ENCODE data around the gene HCCS.

The HCCS gene

GRCh38 chrX:11109968-11110367, 1.2 kb upstream of the HCCS start:
- Histone ChIP-seq H2BK120ac (ENCODE audit: insufficient read depth, low read length, poor library complexity) (no peak overlapping the region), H3K36me3 (ENCODE audit: control insufficient read depth in 1 of 2, insufficient read depth in 2 of 2, low read length in 2 of 2) (peaks cover 2 to 5% of the 10 kb centered on the region in 2 experiments), H3K23ac (ENCODE audit: low read length) (no peak overlapping the region), H4K8ac (ENCODE audit: low read depth, low read length) (no peak overlapping the region), H2BK12ac (ENCODE audit: low read length) (no peak overlapping the region), H3K14ac (ENCODE audit: low read length) (no peak overlapping the region), H4K12ac (ENCODE audit: low read depth, low read length) (no peak overlapping the region), H3K4me1 (ENCODE audit: control insufficient read depth in 1 of 2, insufficient read depth in 2 of 2, low read length in 2 of 2) (peaks cover 0 to 9% of the 10 kb centered on the region in 2 experiments), H3K27me3 (ENCODE audit: insufficient read depth, low read length) (no peaks in the 10 kb centered on the region), H3K9me3 (ENCODE audit: insufficient read depth, low read depth, low read length) (no peaks in the 10 kb centered on the region), H3K79me1 (ENCODE audit: low read length) (peaks cover 3% of the 10 kb centered on the region), H2AFZ (ENCODE audit: insufficient read depth, low read length, poor library complexity) (no peak overlapping the region), H4K91ac (ENCODE audit: low read depth, low read length) (no peak overlapping the region), H3K79me2 (ENCODE audit: control insufficient read depth, insufficient read depth, low read length, poor library complexity) (peaks cover 6% of the 10 kb centered on the region), H3K9ac (ENCODE audit: low read length) (no peak overlapping the region), H3K4me2 (ENCODE audit: low read length) (no peak overlapping the region), H3K4ac (ENCODE audit: low read depth, low read length) (no peak overlapping the region), H3K18ac (ENCODE audit: low read length) (no peak overlapping the region), H2AK5ac (ENCODE audit: low read length) (no peak overlapping the region), H3K4me3 (ENCODE audit: low read depth, low read length) (no peak overlapping the region), H2BK5ac (ENCODE audit: low read depth, low read length, poor library complexity) (no peak overlapping the region), H3K27ac (ENCODE audit: low read depth, low read length) (no peak overlapping the region)
- WGBS (ENCODE audit: extremely low coverage, insufficient coverage, insufficient read length): no CpG with 5 or more reads among the region's 2 CpGs
- no peak for DNase-seq

GRCh38 chrX:11111947-11112346, 815 bp downstream of the HCCS start:
- H4K12ac ChIP-seq (ENCODE audit: low read depth, low read length): no peak overlapping the region
- H3K14ac ChIP-seq (ENCODE audit: low read length): no peak overlapping the region
- no peak overlapping the region for H2AK5ac ChIP-seq (ENCODE audit: low read length)
- H3K9me3 ChIP-seq (ENCODE audit: insufficient read depth, low read depth, low read length): no peaks in the 10 kb centered on the region
- H2BK5ac ChIP-seq (ENCODE audit: low read depth, low read length, poor library complexity): no peak overlapping the region
- H3K18ac ChIP-seq (ENCODE audit: low read length): no peak overlapping the region
- no peaks in the 10 kb centered on the region for H3K27me3 ChIP-seq (ENCODE audit: insufficient read depth, low read length)
- H4K91ac ChIP-seq (ENCODE audit: low read depth, low read length): no peak overlapping the region
- H2BK120ac ChIP-seq (ENCODE audit: insufficient read depth, low read length, poor library complexity): no peak overlapping the region
- peaks cover 3% of the 10 kb centered on the region for H3K79me1 ChIP-seq (ENCODE audit: low read length)
- no peak overlapping the region for H2AFZ ChIP-seq (ENCODE audit: insufficient read depth, low read length, poor library complexity)
- peak overlapping the region; percentile 87 for H3K4me2 ChIP-seq (ENCODE audit: low read length)
- DNase-seq: no peak
- no peak overlapping the region for H2BK12ac ChIP-seq (ENCODE audit: low read length)
- H3K4ac ChIP-seq (ENCODE audit: low read depth, low read length): peak overlapping the region; percentile 98
- peak overlapping the region; percentile 95 for H3K9ac ChIP-seq (ENCODE audit: low read length)
- peak overlapping the region; percentile 99 for H4K8ac ChIP-seq (ENCODE audit: low read depth, low read length)
- peaks cover 0 to 9% of the 10 kb centered on the region in 2 experiments for H3K4me1 ChIP-seq (ENCODE audit: control insufficient read depth in 1 of 2, insufficient read depth in 2 of 2, low read length in 2 of 2)
- no peak overlapping the region for H3K4me3 ChIP-seq (ENCODE audit: low read depth, low read length)
- H3K36me3 ChIP-seq (ENCODE audit: control insufficient read depth in 1 of 2, insufficient read depth in 2 of 2, low read length in 2 of 2): peaks cover 9 to 17% of the 10 kb centered on the region in 2 experiments
- no peak overlapping the region for H3K27ac ChIP-seq (ENCODE audit: low read depth, low read length)
- peaks cover 6% of the 10 kb centered on the region for H3K79me2 ChIP-seq (ENCODE audit: control insufficient read depth, insufficient read depth, low read length, poor library complexity)
- no CpG with 5 or more reads among the region's 9 CpGs for WGBS (ENCODE audit: extremely low coverage, insufficient coverage, insufficient read length)
- no peak overlapping the region for H3K23ac ChIP-seq (ENCODE audit: low read length)

DNA sequence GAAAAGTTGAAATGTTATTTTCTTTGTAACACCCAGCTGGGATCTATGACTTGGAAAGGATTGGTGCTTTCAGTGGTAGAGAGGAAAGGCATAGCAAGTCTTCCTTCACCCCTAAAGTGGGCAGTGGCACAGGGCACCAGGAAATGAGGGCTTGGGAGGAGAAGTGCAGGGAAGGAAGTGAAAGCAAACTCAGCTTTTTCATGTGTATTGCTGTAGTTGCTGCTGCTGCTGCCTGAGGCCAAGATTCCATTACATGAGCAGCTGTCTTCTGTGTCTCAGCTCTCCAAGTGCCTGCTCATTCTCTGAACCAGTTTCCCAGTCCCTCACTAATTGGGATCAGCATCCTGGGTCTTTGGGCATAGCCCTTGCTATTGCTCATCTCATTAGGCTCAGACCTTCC, 2.6 kb downstream of the HCCS start:
- Histone ChIP-seq H3K9ac (ENCODE audit: low read length) (no peak overlapping the region), H3K18ac (ENCODE audit: low read length) (no peak overlapping the region), H2BK5ac (ENCODE audit: low read depth, low read length, poor library complexity) (no peak overlapping the region), H2AK5ac (ENCODE audit: low read length) (no peak overlapping the region), H2BK120ac (ENCODE audit: insufficient read depth, low read length, poor library complexity) (no peak overlapping the region), H2BK12ac (ENCODE audit: low read length) (no peak overlapping the region), H3K4me1 (ENCODE audit: control insufficient read depth in 1 of 2, insufficient read depth in 2 of 2, low read length in 2 of 2) (peaks cover 0 to 9% of the 10 kb centered on the region in 2 experiments), H3K27ac (ENCODE audit: low read depth, low read length) (no peak overlapping the region), H3K14ac (ENCODE audit: low read length) (no peak overlapping the region), H3K4ac (ENCODE audit: low read depth, low read length) (no peak overlapping the region), H3K9me3 (ENCODE audit: insufficient read depth, low read depth, low read length) (no peaks in the 10 kb centered on the region), H3K4me2 (ENCODE audit: low read length) (no peak overlapping the region), H3K79me1 (ENCODE audit: low read length) (peaks cover 3% of the 10 kb centered on the region), H3K79me2 (ENCODE audit: control insufficient read depth, insufficient read depth, low read length, poor library complexity) (peaks cover 6% of the 10 kb centered on the region), H2AFZ (ENCODE audit: insufficient read depth, low read length, poor library complexity) (no peak overlapping the region), H4K12ac (ENCODE audit: low read depth, low read length) (no peak overlapping the region), H3K4me3 (ENCODE audit: low read depth, low read length) (no peak overlapping the region), H4K91ac (ENCODE audit: low read depth, low read length) (no peak overlapping the region), H3K27me3 (ENCODE audit: insufficient read depth, low read length) (no peaks in the 10 kb centered on the region), H4K8ac (ENCODE audit: low read depth, low read length) (no peak overlapping the region), H3K36me3 (ENCODE audit: control insufficient read depth in 1 of 2, insufficient read depth in 2 of 2, low read length in 2 of 2) (peaks cover 14 to 22% of the 10 kb centered on the region in 2 experiments), H3K23ac (ENCODE audit: low read length) (no peak overlapping the region)
- peak; percentile 5 to 9 for DNase-seq

DNA sequence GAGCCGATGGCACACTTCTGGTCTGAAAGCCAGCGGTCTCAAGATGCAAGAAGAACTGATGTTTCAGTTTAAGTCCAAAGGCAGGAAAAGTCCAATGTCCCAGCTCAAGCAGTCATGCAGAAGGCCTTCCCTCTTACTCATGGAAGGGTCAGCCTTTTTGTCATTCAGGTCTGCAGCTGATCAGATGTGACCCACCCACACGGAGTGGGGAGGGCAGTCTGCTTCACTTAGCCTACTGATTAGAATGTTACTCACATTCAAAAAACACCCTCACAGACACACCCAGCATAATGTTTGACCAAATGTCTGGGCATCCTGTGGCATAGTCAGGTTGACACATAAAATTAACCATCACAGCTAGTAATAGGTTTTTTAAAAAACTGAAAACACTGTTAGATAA, 6.6 kb downstream of the HCCS start:
- Histone ChIP-seq H2BK120ac (ENCODE audit: insufficient read depth, low read length, poor library complexity) (no peak overlapping the region), H3K9me3 (ENCODE audit: insufficient read depth, low read depth, low read length) (no peaks in the 10 kb centered on the region), H2AK5ac (ENCODE audit: low read length) (no peak overlapping the region), H3K79me2 (ENCODE audit: control insufficient read depth, insufficient read depth, low read length, poor library complexity) (no peaks in the 10 kb centered on the region), H3K9ac (ENCODE audit: low read length) (no peak overlapping the region), H3K4me3 (ENCODE audit: low read depth, low read length) (no peak overlapping the region), H3K4me2 (ENCODE audit: low read length) (no peak overlapping the region), H3K27ac (ENCODE audit: low read depth, low read length) (no peak overlapping the region), H2BK12ac (ENCODE audit: low read length) (no peak overlapping the region), H3K4ac (ENCODE audit: low read depth, low read length) (no peak overlapping the region), H2BK5ac (ENCODE audit: low read depth, low read length, poor library complexity) (no peak overlapping the region), H4K8ac (ENCODE audit: low read depth, low read length) (no peak overlapping the region), H3K36me3 (ENCODE audit: control insufficient read depth in 1 of 2, insufficient read depth in 2 of 2, low read length in 2 of 2) (peaks cover 27 to 42% of the 10 kb centered on the region in 2 experiments), H4K12ac (ENCODE audit: low read depth, low read length) (no peak overlapping the region), H2AFZ (ENCODE audit: insufficient read depth, low read length, poor library complexity) (no peak overlapping the region), H4K91ac (ENCODE audit: low read depth, low read length) (no peak overlapping the region), H3K27me3 (ENCODE audit: insufficient read depth, low read length) (no peaks in the 10 kb centered on the region), H3K18ac (ENCODE audit: low read length) (no peak overlapping the region), H3K14ac (ENCODE audit: low read length) (no peak overlapping the region), H3K79me1 (ENCODE audit: low read length) (no peaks in the 10 kb centered on the region), H3K4me1 (ENCODE audit: control insufficient read depth in 1 of 2, insufficient read depth in 2 of 2, low read length in 2 of 2) (peaks cover 0 to 2% of the 10 kb centered on the region in 2 experiments), H3K23ac (ENCODE audit: low read length) (no peak overlapping the region)
- WGBS (ENCODE audit: extremely low coverage, insufficient coverage, insufficient read length): no CpG with 5 or more reads among the region's 3 CpGs
- DNase-seq: no peak

Data from trophoblast cell (in vitro differentiated cells and primary cell).